GM19239 (cell line): ENCODE measurements around the gene HMGCS2.

Experiments
- DNase-seq: peaks from one replicate; pipeline ENCODE4 v3.0.0; 2011; ENCODE audit warnings: low spot score; ENCODE audit not compliant: insufficient read length
- FAIRE-seq: peaks from 2 replicates; lab custom pipeline; 2011; peaks lifted over from hg19 to GRCh38; lab: Jason Lieb, UNC

Gene HMGCS2

DNA sequence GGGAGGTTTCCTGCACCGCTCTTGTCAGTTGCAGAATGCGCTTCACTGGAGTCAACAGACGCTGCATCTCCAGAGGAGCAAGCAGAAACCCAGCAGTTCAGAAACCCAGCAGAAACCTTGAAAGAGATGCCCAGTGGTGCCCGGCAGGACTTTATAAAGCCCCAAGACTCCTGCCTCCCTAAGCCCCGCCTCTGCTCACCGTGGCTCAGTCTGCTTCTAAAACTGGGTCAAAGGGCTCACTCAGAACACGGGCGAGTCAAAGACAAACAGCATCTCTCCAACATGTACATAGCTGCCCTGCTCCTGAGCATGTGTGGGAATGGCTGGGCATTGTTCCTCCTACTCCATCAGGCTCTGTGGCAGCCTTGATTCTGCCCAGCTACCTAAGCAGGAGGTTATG is at the start of gene HMGCS2:
TSS of gene HMGCS2 (minus strand) at position 128 of the 400 bp plus-strand sequence. CDS start at position 67, 61 bp downstream.
- no peak for DNase-seq
- no peak for FAIRE-seq

GRCh38 chr1:119818181-119818580 is 49.5 kb upstream of the HMGCS2 start:
- DNase-seq (no peak), FAIRE-seq (no peak)

DNA sequence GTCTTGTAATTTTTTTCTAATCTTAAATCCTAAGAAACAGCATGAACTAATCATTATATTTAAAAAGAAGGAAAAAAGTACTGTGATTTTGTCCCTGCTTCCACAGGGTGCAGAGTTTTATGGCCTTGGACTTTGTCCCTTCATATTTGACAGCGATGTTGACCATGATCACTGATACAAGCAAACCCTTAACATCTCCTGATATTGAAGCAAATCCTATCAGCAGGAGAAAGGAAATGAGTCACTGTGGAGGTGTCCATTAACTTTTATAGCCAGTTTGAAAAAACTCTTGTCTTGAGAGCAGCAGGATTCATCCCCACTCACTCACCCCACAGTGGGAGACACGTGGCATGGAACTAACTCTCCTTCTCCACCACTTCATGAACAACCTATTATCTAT is 47.7 kb upstream of the HMGCS2 start:
- FAIRE-seq = no peak

GRCh38 chr1:119815928-119816327 is 47.2 kb upstream of the HMGCS2 start:
- no peak for DNase-seq
- no peak for FAIRE-seq

More for the DNA sequence above, 47.7 kb upstream of the HMGCS2 start:
- DNase-seq = no peak

DNA sequence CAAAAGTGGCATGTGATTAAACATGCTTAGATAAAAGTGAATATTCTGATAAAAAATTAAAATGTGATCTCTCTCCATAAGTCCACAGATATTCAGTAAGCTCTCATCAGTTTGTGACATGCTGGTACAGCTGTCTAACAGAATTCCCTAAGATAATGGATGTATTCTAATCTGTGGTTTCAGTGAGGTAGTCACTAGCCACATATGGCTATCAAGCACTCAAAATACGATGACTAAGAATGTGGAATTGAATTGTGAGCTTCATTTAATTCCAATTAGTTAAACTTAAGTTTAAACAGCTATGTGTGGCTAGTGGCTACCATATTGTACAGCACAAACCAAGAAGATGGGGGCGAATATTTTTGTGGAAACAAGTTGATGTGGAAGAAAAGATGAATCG is 46.7 kb upstream of the HMGCS2 start:
- FAIRE-seq = no peak
- no peak for DNase-seq

- DNase-seq = no peak
- no peak for FAIRE-seq
These were observed 45.6 kb upstream of the HMGCS2 start for GRCh38 chr1:119814288-119814687.

DNA sequence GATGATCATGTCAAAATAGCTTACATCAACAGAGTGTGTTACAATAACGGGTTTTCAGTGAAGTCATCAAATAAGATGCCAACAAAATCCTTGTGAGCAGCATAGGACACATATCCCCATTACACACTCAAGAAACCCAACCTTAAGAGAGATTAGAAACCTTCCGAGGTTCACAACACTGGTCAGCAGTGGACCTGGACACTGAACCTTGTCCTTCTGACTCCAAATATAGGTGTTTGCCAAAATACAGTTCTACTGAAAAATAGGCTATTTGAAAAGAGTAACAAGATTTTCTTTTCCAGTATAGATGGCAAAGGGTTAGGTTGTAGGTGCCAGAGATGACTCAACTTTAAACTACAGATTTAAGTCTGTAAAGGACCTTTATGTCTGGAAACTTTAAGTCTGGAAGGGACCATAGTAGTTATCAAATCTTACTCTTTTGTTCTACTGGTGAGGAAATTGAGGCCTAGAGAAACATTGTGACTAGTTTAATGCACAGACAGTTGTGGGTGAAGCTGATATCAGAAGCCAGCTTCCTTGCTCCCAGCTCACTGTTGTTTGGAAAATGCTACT is 43.4 kb upstream of the HMGCS2 start:
- DNase-seq = no peak
- no peak for FAIRE-seq

- no peak for DNase-seq
- no peak for FAIRE-seq
These were observed 42.7 kb upstream of the HMGCS2 start, which contains the start of gene REG4 for GRCh38 chr1:119811387-119811786. Gene REG4, minus strand, starts transcription at chr1:119811460. Its CDS starts 2,691 bp downstream, at chr1:119808769.

DNA sequence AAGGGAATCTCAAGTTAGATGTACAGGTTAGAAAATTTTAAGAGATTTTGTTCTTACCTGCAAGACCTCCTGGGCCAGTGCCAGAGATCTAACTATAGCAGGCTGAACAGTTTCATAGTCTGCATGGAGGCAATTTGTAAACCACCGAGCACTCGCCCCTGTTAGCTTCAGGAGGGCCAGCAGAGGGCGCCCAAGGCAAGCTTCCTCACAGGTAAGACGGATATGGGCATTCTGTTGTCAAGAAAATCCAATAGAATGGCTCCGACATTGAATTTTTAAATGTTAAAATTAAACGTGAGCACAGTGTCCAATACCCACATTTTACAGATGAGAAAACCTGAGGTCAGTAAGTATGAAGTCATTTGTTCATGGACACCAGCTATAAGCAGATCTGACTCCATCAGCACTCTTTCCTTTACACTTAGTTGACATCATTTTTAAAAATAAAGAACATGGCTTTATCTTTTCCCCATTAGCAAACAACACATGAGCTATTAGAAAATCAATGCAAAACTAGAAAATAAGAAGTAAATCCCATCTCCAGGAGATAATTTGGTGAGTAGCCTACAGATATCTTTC is 40.4 kb upstream of the HMGCS2 start:
- FAIRE-seq (peak; percentile 78), DNase-seq (peak; percentile 40)

GRCh38 chr1:119808491-119808890 is 39.8 kb upstream of the HMGCS2 start:
- DNase-seq (no peak), FAIRE-seq (no peak)

DNA sequence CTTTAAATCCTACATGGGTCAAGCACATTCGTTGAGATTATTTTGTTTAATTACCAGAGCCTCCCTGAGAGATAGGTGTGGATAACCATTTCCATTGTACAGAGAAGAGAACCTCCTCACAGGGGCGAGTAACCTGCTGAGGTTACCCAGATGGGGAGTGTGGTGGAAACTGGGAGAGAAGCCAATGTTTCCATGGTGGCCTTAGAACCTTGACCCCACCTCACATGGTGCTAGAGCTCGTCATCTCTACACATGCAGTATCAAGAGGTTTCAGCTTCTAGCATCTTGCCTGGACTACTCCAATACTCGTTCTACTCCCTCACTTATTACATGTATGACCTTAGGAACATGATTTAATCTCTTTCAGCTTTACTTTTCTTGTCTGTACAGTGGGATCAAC is 37.8 kb upstream of the HMGCS2 start:
- FAIRE-seq (no peak), DNase-seq (no peak)

DNA sequence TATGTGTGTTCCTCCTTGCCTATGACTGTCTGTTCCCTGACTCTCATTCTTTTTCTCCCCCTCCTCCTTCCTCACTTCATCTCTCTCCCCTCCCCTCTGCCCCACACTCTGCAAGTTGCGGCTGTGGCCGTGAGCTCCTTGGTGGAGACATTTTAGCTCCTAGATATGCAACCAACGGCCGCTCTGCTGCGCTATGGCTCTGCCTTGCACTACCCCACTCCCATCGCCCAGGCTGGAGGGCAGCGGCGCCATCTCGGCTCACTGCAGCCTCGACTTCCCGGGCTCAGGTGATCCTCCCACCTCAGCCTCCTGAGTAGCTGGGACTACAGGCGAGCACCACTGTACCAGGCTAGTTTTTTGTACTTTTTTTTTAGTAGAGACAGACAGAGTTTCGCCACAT is 37.0 kb upstream of the HMGCS2 start:
- DNase-seq = no peak
- no peak for FAIRE-seq

GRCh38 chr1:119805247-119805646 is 36.5 kb upstream of the HMGCS2 start:
- DNase-seq (no peak), FAIRE-seq (no peak)

- DNase-seq (no peak), FAIRE-seq (no peak)
These were observed 31.0 kb upstream of the HMGCS2 start for GRCh38 chr1:119799599-119800177.

- no peak for DNase-seq
- no peak for FAIRE-seq
These were observed 30.3 kb upstream of the HMGCS2 start for GRCh38 chr1:119799003-119799402.

GRCh38 chr1:119797606-119798005 is 28.9 kb upstream of the HMGCS2 start:
- no peak for FAIRE-seq

GRCh38 chr1:119797162-119797561 is 28.5 kb upstream of the HMGCS2 start:
- FAIRE-seq = no peak
- no peak for DNase-seq

More at GRCh38 chr1:119797606-119798005, 28.9 kb upstream of the HMGCS2 start:
- DNase-seq = no peak

DNA sequence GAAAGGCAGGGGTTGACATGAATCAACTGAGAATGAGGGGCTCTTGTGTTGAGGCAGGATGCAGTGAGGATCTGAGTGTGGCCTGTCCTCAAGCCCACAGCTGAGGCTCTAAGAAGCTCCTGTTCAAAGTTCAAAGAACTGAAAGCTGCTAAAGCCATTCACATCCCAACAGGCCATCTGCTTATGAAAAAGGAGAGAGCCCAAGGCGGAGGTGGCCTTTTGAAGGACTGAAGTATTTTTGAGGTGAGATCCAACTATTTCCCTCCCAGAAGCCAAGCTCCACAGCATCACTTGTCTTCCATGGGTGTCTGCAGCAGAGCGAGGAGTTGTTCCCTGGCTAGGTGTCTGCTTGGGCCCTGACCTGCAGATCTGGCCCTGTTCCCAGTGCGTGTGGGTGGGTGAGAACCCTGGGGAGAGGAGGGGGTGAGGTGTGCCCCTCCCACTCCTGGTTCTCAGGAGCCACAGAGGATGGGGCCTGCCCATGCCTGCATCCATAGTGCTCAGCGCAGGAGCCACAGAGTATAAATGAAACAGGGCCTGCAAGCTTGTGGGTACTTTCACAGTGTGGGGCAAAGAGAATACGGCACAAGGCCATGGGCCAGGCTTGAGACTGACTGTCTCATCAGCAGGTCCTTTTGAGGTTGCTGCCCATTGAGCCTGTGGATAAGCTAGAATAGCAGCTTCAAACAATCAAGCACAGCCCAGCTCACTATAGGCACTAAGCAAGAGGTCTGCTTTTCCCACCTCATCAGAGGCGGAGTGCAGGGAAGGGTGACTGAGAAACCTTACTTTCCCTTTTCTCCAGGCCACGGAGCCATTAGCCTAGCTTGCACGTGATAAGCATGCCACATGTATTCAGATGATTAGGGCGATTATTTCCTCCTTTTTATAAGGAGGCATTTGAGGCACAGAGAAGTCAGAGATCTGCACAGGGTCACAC is 26.8 kb upstream of the HMGCS2 start:
- FAIRE-seq = no peak
- DNase-seq = no peak

DNA sequence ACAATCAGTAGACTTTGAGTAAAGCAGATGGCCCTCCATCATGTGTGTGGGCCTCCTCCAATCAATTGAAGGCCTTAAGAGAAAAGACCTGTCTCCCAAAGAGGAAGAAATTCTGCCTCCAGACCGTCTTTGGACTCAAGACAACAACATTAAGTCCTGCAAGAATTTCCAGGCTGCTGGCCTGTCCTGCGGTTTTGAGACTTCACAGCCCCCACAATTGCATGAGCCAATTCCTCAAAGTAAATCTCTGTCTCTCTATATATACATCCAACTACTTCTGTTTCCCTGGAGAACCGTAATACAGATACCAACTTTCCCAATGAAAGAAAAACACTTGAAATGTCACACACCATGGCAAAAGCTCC is 26.2 kb upstream of the HMGCS2 start:
- FAIRE-seq = no peak

GRCh38 chr1:119794230-119794875 is 25.6 kb upstream of the HMGCS2 start:
- DNase-seq (no peak), FAIRE-seq (no peak)

More for the DNA sequence above, 26.2 kb upstream of the HMGCS2 start:
- DNase-seq = no peak
